GM12878 (cell line): ENCODE results near the gene ASTN1. TPM values are rescaled to one million over a fixed set of nuclear protein-coding genes. Genes with fewer than 3 reads are reported as not detected.

Experiments
- ATAC-seq: fragments of 200-7000 bp; cut with Tn5 transposase; 3 replicates; pipeline ENCODE4 v1.9.1; 2020; ENCODE audit warnings: mild to moderate bottlenecking, moderate library complexity
- BruUV-seq: library from RNA; stranded (reverse); fragments of 400-500 nt; replicated peaks from 2 replicates; lab custom pipeline; 2021; lab: Mats Ljungman, UMichigan
- CTCF ChIA-PET: fragments of 300-600 bp; sonication (Branson Sonifier 250); formaldehyde crosslinking; extraction: SDS; loops from one replicate; lab custom pipeline; 2021; ENCODE audit warnings: inconsistent platforms; lab: Yijun Ruan, JAX
- POLR2A ChIA-PET: fragments of 350-600 bp; formaldehyde crosslinking; extraction: SDS; loops from one replicate; lab custom pipeline; 2021; ENCODE audit warnings: inconsistent platforms; lab: Charles Lee
- RAD21 ChIA-PET: fragments of 300-600 bp; sonication (Branson Sonifier 250); formaldehyde crosslinking; loops from one replicate; lab custom pipeline; 2023; ENCODE audit warnings: antibody characterized with exemption; ENCODE audit not compliant: unreplicated experiment; lab: Charles Lee
- SMC1A ChIA-PET: fragments of 300-600 bp; sonication (Branson Sonifier 250); formaldehyde crosslinking; loops from one replicate; lab custom pipeline; 2023; ENCODE audit not compliant: unreplicated experiment, uncharacterized antibody; lab: Charles Lee
- DNase-seq: peaks from one replicate; pipeline ENCODE4 v3.0.0-alpha.2; 2011; ENCODE audit warnings: low read depth, low spot score
- FAIRE-seq: peaks from 3 replicates; lab custom pipeline; 2011; peaks lifted over from hg19 to GRCh38; lab: Jason Lieb, UNC
- H2AFZ ChIP-seq: 2 replicates; pipeline ENCODE4 v1.6.0; 2011; ENCODE audit warnings: low read depth, low read length, control low read depth; ENCODE audit not compliant: control insufficient read depth
- H3K27ac ChIP-seq: 2 replicates; pipeline ENCODE4 v1.5.1; 2011; ENCODE audit warnings: control low read depth; ENCODE audit not compliant: control insufficient read depth, insufficient read depth
- H3K27me3 ChIP-seq, 2 experiments: replicated peaks in 1 of 2; 2 replicates each; pipeline versions ENCODE4 v1.6.0 to v1.6.1; 2011; ENCODE audit warnings: low read length in 1 of 2; ENCODE audit not compliant: control insufficient read depth in 2 of 2, insufficient read depth in 2 of 2
- H3K36me3 ChIP-seq, 2 experiments: 2 replicates each; pipeline ENCODE4 v1.5.1; 2011; ENCODE audit warnings: low read length in 1 of 2; ENCODE audit not compliant: control insufficient read depth in 2 of 2, insufficient read depth in 2 of 2
- H3K4me1 ChIP-seq: 2 replicates; pipeline ENCODE4 v1.6.1; 2011; ENCODE audit warnings: mild to moderate bottlenecking, low read length, moderate library complexity, mixed read lengths; ENCODE audit not compliant: control insufficient read depth, insufficient read depth
- H3K4me2 ChIP-seq: 2 replicates; pipeline ENCODE4 v1.6.0; 2011; ENCODE audit warnings: control low read depth; ENCODE audit not compliant: control insufficient read depth, insufficient read depth
- H3K4me3 ChIP-seq: fragments of 200-600 bp; sonication (generic); 2 replicates; pipeline ENCODE4 v1.5.1; 2016
- H3K79me2 ChIP-seq: 2 replicates; pipeline ENCODE4 v1.6.0; 2011; ENCODE audit warnings: low read length; ENCODE audit not compliant: control insufficient read depth, insufficient read depth
- H3K9ac ChIP-seq: 2 replicates; pipeline ENCODE4 v1.8.0; 2011; ENCODE audit warnings: low read length, control low read depth, mixed read lengths; ENCODE audit not compliant: control insufficient read depth, insufficient read depth
- H3K9me3 ChIP-seq: replicated peaks from 3 replicates; pipeline ENCODE4 v1.5.1; 2011; ENCODE audit warnings: mild to moderate bottlenecking, low read length; ENCODE audit not compliant: control insufficient read depth, insufficient read depth
- H4K20me1 ChIP-seq: 2 replicates; pipeline ENCODE4 v1.6.0; 2011; ENCODE audit not compliant: control insufficient read depth, insufficient read depth
- CHD1 ChIP-seq: IDR thresholded peaks from 2 replicates; pipeline ENCODE4 v1.6.1; 2012; ENCODE audit warnings: low read depth, low read length, improper control_type of control experiment
- NFYB ChIP-seq: IDR thresholded peaks from 2 replicates; pipeline ENCODE4 v1.6.1; 2011; ENCODE audit warnings: low read depth, mild to moderate bottlenecking, low read length, improper control_type of control experiment, moderate library complexity; ENCODE audit not compliant: insufficient read depth
- PAX8 ChIP-seq: fragments of 450-650 bp; IDR thresholded peaks from 2 replicates; pipeline ENCODE4 v1.6.1; 2017; ENCODE audit warnings: mild to moderate bottlenecking, moderate library complexity
- TARDBP ChIP-seq: IDR thresholded peaks from 2 replicates; pipeline ENCODE4 v1.6.1; 2016; ENCODE audit warnings: borderline replicate concordance
- ZNF622 ChIP-seq: fragments of 450-650 bp; IDR thresholded peaks from 2 replicates; pipeline ENCODE4 v1.6.1; 2017; ENCODE audit warnings: mild to moderate bottlenecking, inconsistent platforms
- WGBS: methylation state at CpG from one replicate; pipeline ENCODE4 v1.1.6; 2016; ENCODE audit warnings: low lambda C conversion rate; ENCODE audit not compliant: insufficient replicate concordance, insufficient coverage; ENCODE audit errors: missing lambda C conversion rate; 5-methylcytosine and 5-hydroxymethylcytosine counted together
- in situ Hi-C: fragments of 300-500 bp; cut with MboI; formaldehyde crosslinking; loops from 9 replicates; pipeline ENCODE4 v1.14.3; 2018; ENCODE audit warnings: mixed read lengths
- intact Hi-C: fragments of 100-400 bp; cut with micrococcal nuclease; formaldehyde crosslinking; loops from one replicate; pipeline ENCODE4 v1.14.2; 2022; ENCODE audit not compliant: unreplicated experiment
- polyA plus RNA-seq, 11 experiments: library from polyadenylated mRNA; depleted of rRNA in 4 of 11; unstranded in 6 of 11; stranded (reverse) in 5 of 11; fragments of >200 nt; fragmentation: Nextera tagmentation in 4 of 11; fragmentation: Illumina TruSeq in 1 of 11; extraction: Ambion mirVana in 4 of 11; extraction: Trizol in 1 of 11; gene quantifications; 1 replicate in 1 of 11; 2 replicates in 10 of 11; pipeline versions ENCODE4 v1.2.1 to v1.2.3, GENCODE V29; 2011 to 2016; ENCODE audit warnings: inconsistent platforms in 2 of 11, missing spikeins in 2 of 11, low read depth in 1 of 11
- total RNA-seq, 4 experiments: library from RNA; depleted of rRNA in 3 of 4; stranded (reverse); fragments of >200 nt in 3 of 4; fragmentation: Illumina TruSeq in 1 of 4; extraction: Trizol in 1 of 4; gene quantifications; 2 replicates each; pipeline versions ENCODE4 v1.2.1 to v1.2.3, GENCODE V29; 2013 to 2021
- TF ChIP-seq, protein P1 (sequence below): fragments of 450-650 bp; IDR thresholded peaks from 2 replicates; pipeline ENCODE4 v1.6.1; 2017; ENCODE audit warnings: mild to moderate bottlenecking, moderate library complexity
- TF ChIP-seq, protein P2 (sequence below): fragments of 450-650 bp; IDR thresholded peaks from 2 replicates; pipeline ENCODE4 v1.6.1; 2018; ENCODE audit warnings: mild to moderate bottlenecking, low read depth, moderate library complexity; ENCODE audit not compliant: partially characterized antibody
- TF ChIP-seq, protein P3 (sequence below): IDR thresholded peaks from 2 replicates; pipeline ENCODE4 v1.6.1; 2011; ENCODE audit warnings: low read depth, mild to moderate bottlenecking, low read length, moderate library complexity, borderline replicate concordance; ENCODE audit errors: extremely low read depth
- TF ChIP-seq, protein P4 (sequence below): fragments of 450-650 bp; IDR thresholded peaks from 2 replicates; pipeline ENCODE4 v1.6.1; 2017; ENCODE audit warnings: mild to moderate bottlenecking
- TF ChIP-seq, protein P5 (sequence below): IDR thresholded peaks from 2 replicates; pipeline ENCODE4 v1.6.1; 2011; ENCODE audit warnings: borderline replicate concordance, low read depth, mild to moderate bottlenecking, moderate library complexity, low read length; ENCODE audit not compliant: insufficient read depth, poor library complexity, severe bottlenecking

ASTN1 gene
- total and polyA plus RNA-seq, 10 of the 15 experiments (the other 5 are each of a cell fraction or from before 2014, with no cell fraction given), result 0.04 TPM; not detected in 9

DNA sequence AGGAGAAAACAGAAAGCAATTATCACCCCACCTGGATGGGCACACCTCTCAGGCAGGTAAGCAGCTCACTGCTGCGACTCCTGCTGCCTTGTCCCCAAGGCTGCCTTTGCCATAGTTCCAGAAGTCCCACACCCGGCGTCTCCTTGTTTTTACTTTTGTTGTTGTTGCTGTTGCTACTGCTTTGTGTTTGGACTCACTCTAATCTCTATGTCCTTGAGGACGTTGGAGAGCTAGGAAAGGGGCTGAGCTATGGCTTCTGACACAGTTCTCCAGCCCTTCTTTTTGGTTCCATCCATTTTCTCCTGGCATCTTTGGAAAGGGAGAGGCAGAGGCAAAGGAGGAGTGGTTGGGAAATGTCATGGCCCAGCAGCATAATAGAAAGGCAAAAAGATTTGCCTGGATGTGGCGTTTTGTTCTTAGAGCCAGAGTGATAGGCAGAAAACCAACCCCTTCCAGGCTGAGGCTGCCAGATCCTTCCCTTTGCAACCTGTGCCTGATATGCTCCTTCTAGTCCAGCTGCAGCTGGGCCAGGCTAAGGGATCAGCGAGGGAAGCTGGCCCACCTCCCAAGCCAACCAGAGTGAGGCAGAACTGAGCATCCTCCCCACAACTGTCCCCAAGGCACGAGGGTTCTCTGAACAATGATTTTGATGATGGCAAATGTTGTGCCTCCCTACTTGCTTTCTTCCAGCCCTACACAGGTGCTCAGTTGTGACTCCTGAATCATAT lies 270.7 kb downstream of the ASTN1 start:
- ChIA-PET RAD21 (no interaction called here), SMC1A (no interaction called here), CTCF (no interaction called here), POLR2A (no interaction called here)
- FAIRE-seq (no peak), DNase-seq (no peak), ATAC-seq (no peak)
- H3K36me3 ChIP-seq, result no peaks in the 10 kb centered on the region
- H3K27ac ChIP-seq, result no peak overlapping the region
- intact Hi-C loops, result no loop called here
- H3K4me1 ChIP-seq, result no peaks in the 10 kb centered on the region
- peaks cover 0 to 2% of the 10 kb centered on the region in 2 experiments; a peak in 1 of 4 replicates for H3K27me3 ChIP-seq
- H3K4me3 ChIP-seq, result no peak overlapping the region
- in situ Hi-C loops, result loop anchor here (10.0 kb wide), 3 partner anchors 281 to 1051 kb away; partner anchors contain the start of gene BRINP2
- H3K4me2 ChIP-seq, result no peak overlapping the region
- H3K9ac ChIP-seq, result no peak overlapping the region
- H2AFZ ChIP-seq, result no peak overlapping the region
- H3K79me2 ChIP-seq, result no peaks in the 10 kb centered on the region
- WGBS, result 11% methylated on average over 7 of the region's 7 CpGs
- BruUV-seq, result no TSS peak
- H4K20me1 ChIP-seq, result no peaks in the 10 kb centered on the region
- H3K9me3 ChIP-seq, result no peaks in the 10 kb centered on the region
- TF ChIP-seq, protein P1, sequence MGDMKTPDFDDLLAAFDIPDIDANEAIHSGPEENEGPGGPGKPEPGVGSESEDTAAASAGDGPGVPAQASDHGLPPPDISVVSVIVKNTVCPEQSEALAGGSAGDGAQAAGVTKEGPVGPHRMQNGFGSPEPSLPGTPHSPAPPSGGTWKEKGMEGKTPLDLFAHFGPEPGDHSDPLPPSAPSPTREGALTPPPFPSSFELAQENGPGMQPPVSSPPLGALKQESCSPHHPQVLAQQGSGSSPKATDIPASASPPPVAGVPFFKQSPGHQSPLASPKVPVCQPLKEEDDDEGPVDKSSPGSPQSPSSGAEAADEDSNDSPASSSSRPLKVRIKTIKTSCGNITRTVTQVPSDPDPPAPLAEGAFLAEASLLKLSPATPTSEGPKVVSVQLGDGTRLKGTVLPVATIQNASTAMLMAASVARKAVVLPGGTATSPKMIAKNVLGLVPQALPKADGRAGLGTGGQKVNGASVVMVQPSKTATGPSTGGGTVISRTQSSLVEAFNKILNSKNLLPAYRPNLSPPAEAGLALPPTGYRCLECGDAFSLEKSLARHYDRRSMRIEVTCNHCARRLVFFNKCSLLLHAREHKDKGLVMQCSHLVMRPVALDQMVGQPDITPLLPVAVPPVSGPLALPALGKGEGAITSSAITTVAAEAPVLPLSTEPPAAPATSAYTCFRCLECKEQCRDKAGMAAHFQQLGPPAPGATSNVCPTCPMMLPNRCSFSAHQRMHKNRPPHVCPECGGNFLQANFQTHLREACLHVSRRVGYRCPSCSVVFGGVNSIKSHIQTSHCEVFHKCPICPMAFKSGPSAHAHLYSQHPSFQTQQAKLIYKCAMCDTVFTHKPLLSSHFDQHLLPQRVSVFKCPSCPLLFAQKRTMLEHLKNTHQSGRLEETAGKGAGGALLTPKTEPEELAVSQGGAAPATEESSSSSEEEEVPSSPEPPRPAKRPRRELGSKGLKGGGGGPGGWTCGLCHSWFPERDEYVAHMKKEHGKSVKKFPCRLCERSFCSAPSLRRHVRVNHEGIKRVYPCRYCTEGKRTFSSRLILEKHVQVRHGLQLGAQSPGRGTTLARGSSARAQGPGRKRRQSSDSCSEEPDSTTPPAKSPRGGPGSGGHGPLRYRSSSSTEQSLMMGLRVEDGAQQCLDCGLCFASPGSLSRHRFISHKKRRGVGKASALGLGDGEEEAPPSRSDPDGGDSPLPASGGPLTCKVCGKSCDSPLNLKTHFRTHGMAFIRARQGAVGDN, result no peak
- TF ChIP-seq TARDBP (no peak), ZNF622 (no peak), PAX8 (no peak), NFYB (no peak), CHD1 (no peak)
- TF ChIP-seq, protein P2, sequence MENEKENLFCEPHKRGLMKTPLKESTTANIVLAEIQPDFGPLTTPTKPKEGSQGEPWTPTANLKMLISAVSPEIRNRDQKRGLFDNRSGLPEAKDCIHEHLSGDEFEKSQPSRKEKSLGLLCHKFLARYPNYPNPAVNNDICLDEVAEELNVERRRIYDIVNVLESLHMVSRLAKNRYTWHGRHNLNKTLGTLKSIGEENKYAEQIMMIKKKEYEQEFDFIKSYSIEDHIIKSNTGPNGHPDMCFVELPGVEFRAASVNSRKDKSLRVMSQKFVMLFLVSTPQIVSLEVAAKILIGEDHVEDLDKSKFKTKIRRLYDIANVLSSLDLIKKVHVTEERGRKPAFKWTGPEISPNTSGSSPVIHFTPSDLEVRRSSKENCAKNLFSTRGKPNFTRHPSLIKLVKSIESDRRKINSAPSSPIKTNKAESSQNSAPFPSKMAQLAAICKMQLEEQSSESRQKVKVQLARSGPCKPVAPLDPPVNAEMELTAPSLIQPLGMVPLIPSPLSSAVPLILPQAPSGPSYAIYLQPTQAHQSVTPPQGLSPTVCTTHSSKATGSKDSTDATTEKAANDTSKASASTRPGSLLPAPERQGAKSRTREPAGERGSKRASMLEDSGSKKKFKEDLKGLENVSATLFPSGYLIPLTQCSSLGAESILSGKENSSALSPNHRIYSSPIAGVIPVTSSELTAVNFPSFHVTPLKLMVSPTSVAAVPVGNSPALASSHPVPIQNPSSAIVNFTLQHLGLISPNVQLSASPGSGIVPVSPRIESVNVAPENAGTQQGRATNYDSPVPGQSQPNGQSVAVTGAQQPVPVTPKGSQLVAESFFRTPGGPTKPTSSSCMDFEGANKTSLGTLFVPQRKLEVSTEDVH, result no peak
- TF ChIP-seq, protein P3, sequence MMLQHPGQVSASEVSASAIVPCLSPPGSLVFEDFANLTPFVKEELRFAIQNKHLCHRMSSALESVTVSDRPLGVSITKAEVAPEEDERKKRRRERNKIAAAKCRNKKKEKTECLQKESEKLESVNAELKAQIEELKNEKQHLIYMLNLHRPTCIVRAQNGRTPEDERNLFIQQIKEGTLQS, result no peak
- TF ChIP-seq, protein P4, sequence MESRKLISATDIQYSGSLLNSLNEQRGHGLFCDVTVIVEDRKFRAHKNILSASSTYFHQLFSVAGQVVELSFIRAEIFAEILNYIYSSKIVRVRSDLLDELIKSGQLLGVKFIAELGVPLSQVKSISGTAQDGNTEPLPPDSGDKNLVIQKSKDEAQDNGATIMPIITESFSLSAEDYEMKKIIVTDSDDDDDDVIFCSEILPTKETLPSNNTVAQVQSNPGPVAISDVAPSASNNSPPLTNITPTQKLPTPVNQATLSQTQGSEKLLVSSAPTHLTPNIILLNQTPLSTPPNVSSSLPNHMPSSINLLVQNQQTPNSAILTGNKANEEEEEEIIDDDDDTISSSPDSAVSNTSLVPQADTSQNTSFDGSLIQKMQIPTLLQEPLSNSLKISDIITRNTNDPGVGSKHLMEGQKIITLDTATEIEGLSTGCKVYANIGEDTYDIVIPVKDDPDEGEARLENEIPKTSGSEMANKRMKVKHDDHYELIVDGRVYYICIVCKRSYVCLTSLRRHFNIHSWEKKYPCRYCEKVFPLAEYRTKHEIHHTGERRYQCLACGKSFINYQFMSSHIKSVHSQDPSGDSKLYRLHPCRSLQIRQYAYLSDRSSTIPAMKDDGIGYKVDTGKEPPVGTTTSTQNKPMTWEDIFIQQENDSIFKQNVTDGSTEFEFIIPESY, result no peak
- TF ChIP-seq, protein P5, sequence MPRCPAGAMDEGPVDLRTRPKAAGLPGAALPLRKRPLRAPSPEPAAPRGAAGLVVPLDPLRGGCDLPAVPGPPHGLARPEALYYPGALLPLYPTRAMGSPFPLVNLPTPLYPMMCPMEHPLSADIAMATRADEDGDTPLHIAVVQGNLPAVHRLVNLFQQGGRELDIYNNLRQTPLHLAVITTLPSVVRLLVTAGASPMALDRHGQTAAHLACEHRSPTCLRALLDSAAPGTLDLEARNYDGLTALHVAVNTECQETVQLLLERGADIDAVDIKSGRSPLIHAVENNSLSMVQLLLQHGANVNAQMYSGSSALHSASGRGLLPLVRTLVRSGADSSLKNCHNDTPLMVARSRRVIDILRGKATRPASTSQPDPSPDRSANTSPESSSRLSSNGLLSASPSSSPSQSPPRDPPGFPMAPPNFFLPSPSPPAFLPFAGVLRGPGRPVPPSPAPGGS, result no peak
